MCF 10A (cell line): Measurements from ENCODE around the gene ARHGAP42. TPM values are rescaled to one million over a fixed set of nuclear protein-coding genes. Genes with fewer than 3 reads are reported as not detected.

Experiments used
- BruUV-seq: library from RNA; stranded (reverse); fragments of 400-500 nt; replicated peaks from 2 replicates; lab custom pipeline; 2021; lab: Mats Ljungman, UMichigan
- CTCF ChIA-PET: fragments of 300-600 bp; sonication (Branson Sonifier 250); formaldehyde crosslinking; extraction: SDS; loops from one replicate; lab custom pipeline; 2021; ENCODE audit warnings: antibody characterized with exemption, inconsistent platforms; lab: Yijun Ruan, JAX
- POLR2A ChIA-PET: fragments of 300-600, 350-650 bp; sonication (Branson Sonifier 250); formaldehyde crosslinking; extraction: SDS; loops from one replicate; lab custom pipeline; 2020; ENCODE audit warnings: antibody characterized with exemption, inconsistent platforms; lab: Yijun Ruan, JAX
- DNase-seq: peaks from one replicate; pipeline ENCODE4 v3.0.0-alpha.2; 2018; ENCODE audit not compliant: unreplicated experiment
- H3K27ac Mint-ChIP-seq: one replicate; pipeline ENCODE4 v1.8.0; 2022; ENCODE audit warnings: mild to moderate bottlenecking, low read depth, mixed read lengths; ENCODE audit not compliant: unreplicated experiment
- H3K27me3 Mint-ChIP-seq: one replicate; pipeline ENCODE4 v1.8.0; 2022; ENCODE audit warnings: mixed read lengths; ENCODE audit not compliant: insufficient read depth, unreplicated experiment
- H3K36me3 Mint-ChIP-seq: one replicate; pipeline ENCODE4 v1.8.0; 2022; ENCODE audit warnings: mild to moderate bottlenecking, moderate library complexity, mixed read lengths; ENCODE audit not compliant: insufficient read depth, unreplicated experiment
- H3K4me1 Mint-ChIP-seq: one replicate; pipeline ENCODE4 v1.8.0; 2022; ENCODE audit warnings: mixed read lengths; ENCODE audit not compliant: insufficient read depth, unreplicated experiment
- H3K4me3 Mint-ChIP-seq: one replicate; pipeline ENCODE4 v1.8.0; 2022; ENCODE audit warnings: mild to moderate bottlenecking, moderate library complexity, mixed read lengths; ENCODE audit not compliant: unreplicated experiment
- H3K9me3 Mint-ChIP-seq: one replicate; pipeline ENCODE4 v1.8.0; 2022; ENCODE audit warnings: mixed read lengths; ENCODE audit not compliant: unreplicated experiment
- intact Hi-C: fragments of 100-400 bp; cut with micrococcal nuclease; formaldehyde crosslinking; loops from 2 replicates; pipeline ENCODE4 v1.14.1; 2022
- total RNA-seq: library from RNA; stranded (reverse); gene quantifications from 2 replicates; pipeline ENCODE4 v1.2.3, GENCODE V29; 2022
- TF ChIP-seq, protein P1 (sequence below): fragments of 200-600 bp; IDR thresholded peaks from one replicate; pipeline ENCODE4 v1.8.0; 2022; ENCODE audit warnings: antibody characterized with exemption, mild to moderate bottlenecking; ENCODE audit not compliant: unreplicated experiment

ARHGAP42 gene
- total RNA-seq, 1 experiment from 2014 or later, result 2.5 TPM

DNA sequence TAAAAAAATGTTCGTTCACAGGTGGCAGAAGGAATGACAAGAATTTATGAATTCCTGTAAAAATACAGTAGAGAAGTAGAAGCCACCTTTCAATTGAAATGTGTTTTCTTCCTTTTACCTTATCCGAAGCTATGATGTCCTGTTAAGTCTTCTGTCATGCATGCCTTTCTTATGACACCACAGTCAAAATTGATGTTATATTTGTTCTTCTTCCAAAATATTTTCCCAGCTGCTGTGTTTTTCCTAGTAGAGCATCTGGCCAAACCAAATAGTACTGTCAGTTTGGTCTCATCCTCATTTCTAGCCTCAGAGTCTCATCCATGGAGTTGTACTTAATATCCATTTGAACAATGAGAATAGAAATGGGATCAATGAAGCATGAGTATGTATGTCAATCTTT is 236.5 kb downstream of the ARHGAP42 start:
- TF ChIP-seq, protein P1, sequence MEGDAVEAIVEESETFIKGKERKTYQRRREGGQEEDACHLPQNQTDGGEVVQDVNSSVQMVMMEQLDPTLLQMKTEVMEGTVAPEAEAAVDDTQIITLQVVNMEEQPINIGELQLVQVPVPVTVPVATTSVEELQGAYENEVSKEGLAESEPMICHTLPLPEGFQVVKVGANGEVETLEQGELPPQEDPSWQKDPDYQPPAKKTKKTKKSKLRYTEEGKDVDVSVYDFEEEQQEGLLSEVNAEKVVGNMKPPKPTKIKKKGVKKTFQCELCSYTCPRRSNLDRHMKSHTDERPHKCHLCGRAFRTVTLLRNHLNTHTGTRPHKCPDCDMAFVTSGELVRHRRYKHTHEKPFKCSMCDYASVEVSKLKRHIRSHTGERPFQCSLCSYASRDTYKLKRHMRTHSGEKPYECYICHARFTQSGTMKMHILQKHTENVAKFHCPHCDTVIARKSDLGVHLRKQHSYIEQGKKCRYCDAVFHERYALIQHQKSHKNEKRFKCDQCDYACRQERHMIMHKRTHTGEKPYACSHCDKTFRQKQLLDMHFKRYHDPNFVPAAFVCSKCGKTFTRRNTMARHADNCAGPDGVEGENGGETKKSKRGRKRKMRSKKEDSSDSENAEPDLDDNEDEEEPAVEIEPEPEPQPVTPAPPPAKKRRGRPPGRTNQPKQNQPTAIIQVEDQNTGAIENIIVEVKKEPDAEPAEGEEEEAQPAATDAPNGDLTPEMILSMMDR, result no peak
- H3K27me3 Mint-ChIP-seq, result no peaks in the 10 kb centered on the region
- H3K27ac Mint-ChIP-seq, result no peak overlapping the region
- BruUV-seq, result no TSS peak
- intact Hi-C loops, result no loop called here
- no peak overlapping the region for H3K4me3 Mint-ChIP-seq
- POLR2A ChIA-PET, result interaction anchor here (0.9 kb wide), 1 partner anchor 856 kb away, joined by 3 read pairs; no protein-coding TSS in a partner anchor
- H3K4me1 Mint-ChIP-seq, result peaks cover 8% of the 10 kb centered on the region
- CTCF ChIA-PET, result interaction anchor here (1.5 kb wide), 1 partner anchor 347 kb away, joined by 8 read pairs; no protein-coding TSS in a partner anchor
- H3K9me3 Mint-ChIP-seq, result no peaks in the 10 kb centered on the region
- H3K36me3 Mint-ChIP-seq, result no peaks in the 10 kb centered on the region
- DNase-seq, result no peak

GRCh38 chr11:100925935-100926334 is 238.8 kb downstream of the ARHGAP42 start:
- Mint-ChIP-seq H3K9me3 (no peaks in the 10 kb centered on the region), H3K4me1 (peaks cover 8% of the 10 kb centered on the region), H3K27ac (no peak overlapping the region), H3K4me3 (no peak overlapping the region), H3K36me3 (no peaks in the 10 kb centered on the region), H3K27me3 (no peaks in the 10 kb centered on the region)
- TF ChIP-seq, protein P1, result no peak
- CTCF ChIA-PET, result interaction anchor here (0.6 to 3.7 kb wide), 8 partner anchors 7 to 530 kb away, joined by 3 to 22 read pairs (median 4); no protein-coding TSS in a partner anchor
- DNase-seq, result peak; percentile 53
- BruUV-seq, result no TSS peak
- intact Hi-C loops, result no loop called here
- POLR2A ChIA-PET, result no interaction called here

GRCh38 chr11:100927579-100927978 is 240.5 kb downstream of the ARHGAP42 start:
- Mint-ChIP-seq H3K36me3 (no peaks in the 10 kb centered on the region), H3K27me3 (no peaks in the 10 kb centered on the region), H3K4me1 (peaks cover 8% of the 10 kb centered on the region), H3K4me3 (no peak overlapping the region), H3K27ac (no peak overlapping the region), H3K9me3 (no peaks in the 10 kb centered on the region)
- ChIA-PET CTCF (interaction anchor here (0.6 to 3.7 kb wide), 4 partner anchors 246 to 1313 kb away, joined by 3 to 22 read pairs (median 4); no protein-coding TSS in a partner anchor), POLR2A (no interaction called here)
- intact Hi-C loops, result no loop called here
- no peak for DNase-seq
- TF ChIP-seq, protein P1, result no peak
- BruUV-seq, result no TSS peak

- H3K9me3 Mint-ChIP-seq, result no peaks in the 10 kb centered on the region
- DNase-seq, result no peak
- POLR2A ChIA-PET, result no interaction called here
- BruUV-seq, result no TSS peak
- CTCF ChIA-PET, result interaction anchor here (0.6 to 1.6 kb wide), 3 partner anchors 69 to 350 kb away, joined by 3 to 5 read pairs (median 4); no protein-coding TSS in a partner anchor
- no peaks in the 10 kb centered on the region for H3K27me3 Mint-ChIP-seq
- no peak overlapping the region for H3K4me3 Mint-ChIP-seq
- TF ChIP-seq, protein P1, result no peak
- peaks cover 5% of the 10 kb centered on the region for H3K4me1 Mint-ChIP-seq
- no peak overlapping the region for H3K27ac Mint-ChIP-seq
- intact Hi-C loops, result no loop called here
- no peaks in the 10 kb centered on the region for H3K36me3 Mint-ChIP-seq
Measured at GRCh38 chr11:100928426-100928825, 241.3 kb downstream of the ARHGAP42 start.
